OCI-LY7 (cell line): ENCODE results near the gene TRMO. TPM values are rescaled to one million over a fixed set of nuclear protein-coding genes. Genes with fewer than 3 reads are reported as not detected.

Source experiments
- BruUV-seq: library from RNA; stranded (reverse); fragments of 400-500 nt; replicated peaks from 2 replicates; lab custom pipeline; 2021; lab: Mats Ljungman, UMichigan
- CTCF ChIA-PET: fragments of 300-600 bp; sonication (Branson Sonifier 250); formaldehyde crosslinking; loops from one replicate; lab custom pipeline; 2022; ENCODE audit warnings: antibody characterized with exemption; ENCODE audit not compliant: unreplicated experiment; lab: Charles Lee
- POLR2A ChIA-PET: fragments of 300-600 bp; sonication (Branson Sonifier 250); formaldehyde crosslinking; loops from one replicate; lab custom pipeline; 2022; ENCODE audit warnings: antibody characterized with exemption; lab: Charles Lee
- DNase-seq: peaks from one replicate; pipeline ENCODE4 v3.0.0-alpha.2; 2015; ENCODE audit warnings: low spot score
- H2AFZ ChIP-seq: fragments of 200-600 bp; sonication (generic), shearing (Covaris generic); 2 replicates; pipeline ENCODE4 v1.6.1; 2014; ENCODE audit warnings: mild to moderate bottlenecking, antibody characterized with exemption, low read length, moderate library complexity
- H3K27ac ChIP-seq: fragments of 200-600 bp; sonication (generic); 2 replicates; pipeline ENCODE4 v1.5.1; 2014; ENCODE audit warnings: mixed run types, low read depth, mild to moderate bottlenecking, moderate library complexity, low read length, inconsistent platforms; ENCODE audit not compliant: poor library complexity, severe bottlenecking
- H3K36me3 ChIP-seq: fragments of 200-600 bp; sonication (generic); 2 replicates; pipeline ENCODE4 v1.6.1; 2014; ENCODE audit warnings: mild to moderate bottlenecking, antibody characterized with exemption, low read length, moderate library complexity, mixed read lengths; ENCODE audit not compliant: insufficient read depth
- H3K4me1 ChIP-seq: fragments of 200-600 bp; sonication (generic); 2 replicates; pipeline ENCODE4 v1.5.1; 2014; ENCODE audit warnings: mild to moderate bottlenecking, low read length; ENCODE audit not compliant: insufficient read depth, poor library complexity, severe bottlenecking
- H3K4me2 ChIP-seq: fragments of 200-600 bp; sonication (generic); 2 replicates; pipeline ENCODE4 v1.6.1; 2014; ENCODE audit warnings: mild to moderate bottlenecking, low read length
- H3K4me3 ChIP-seq: fragments of 200-600 bp; sonication (generic); 2 replicates; pipeline ENCODE4 v1.5.1; 2014; ENCODE audit warnings: mild to moderate bottlenecking, low read depth, low read length; ENCODE audit not compliant: poor library complexity, severe bottlenecking
- H3K79me2 ChIP-seq: fragments of 200-600 bp; sonication (generic); 2 replicates; pipeline ENCODE4 v1.6.1; 2016; ENCODE audit warnings: low read depth, mild to moderate bottlenecking, low read length, moderate library complexity, mixed read lengths; ENCODE audit not compliant: insufficient read depth
- H3K9me2 ChIP-seq: fragments of 200-600 bp; sonication (generic); 2 replicates; pipeline ENCODE4 v1.6.1; 2016; ENCODE audit warnings: mild to moderate bottlenecking, low read length, mixed read lengths; ENCODE audit not compliant: insufficient read depth
- H3K9me3 ChIP-seq: fragments of 200-600 bp; sonication (generic); 2 replicates; pipeline ENCODE4 v1.6.1; 2014; ENCODE audit warnings: mild to moderate bottlenecking, mixed run types, low read length, mixed read lengths
- H4K20me1 ChIP-seq: fragments of 200-600 bp; sonication (generic); 2 replicates; pipeline ENCODE4 v1.6.1; 2014; ENCODE audit warnings: mild to moderate bottlenecking, antibody characterized with exemption, low read length, moderate library complexity, mixed read lengths; ENCODE audit not compliant: insufficient read depth
- CTCF ChIP-seq: fragments of 200-600 bp; sonication (generic); conservative IDR thresholded peaks from 2 replicates; pipeline ENCODE4 v1.5.1; 2014; ENCODE audit warnings: mild to moderate bottlenecking, antibody characterized with exemption, low read length, moderate library complexity, mixed read lengths
- EZH2phosphoT487 ChIP-seq: fragments of 200-600 bp; sonication (generic); IDR thresholded peaks from 2 replicates; pipeline ENCODE4 v1.6.1; 2018; ENCODE audit warnings: low read depth, borderline replicate concordance, mild to moderate bottlenecking, mixed run types, antibody characterized with exemption, low read length, moderate library complexity, mixed read lengths
- intact Hi-C: fragments of 100-400 bp; cut with micrococcal nuclease; formaldehyde crosslinking; loops from one replicate; pipeline ENCODE4 v1.10.0; 2022; ENCODE audit not compliant: unreplicated experiment
- total RNA-seq, 2 experiments: library from RNA; depleted of rRNA in 1 of 2; stranded (reverse); fragments of >200 nt in 1 of 2; shearing (Covaris generic) in 1 of 2; gene quantifications; 2 replicates each; pipeline ENCODE4 v1.2.3, GENCODE V29; 2014 to 2022

Gene TRMO
- total RNA-seq, 2 experiments from 2014 or later: 10.9 to 17.6 TPM

DNA sequence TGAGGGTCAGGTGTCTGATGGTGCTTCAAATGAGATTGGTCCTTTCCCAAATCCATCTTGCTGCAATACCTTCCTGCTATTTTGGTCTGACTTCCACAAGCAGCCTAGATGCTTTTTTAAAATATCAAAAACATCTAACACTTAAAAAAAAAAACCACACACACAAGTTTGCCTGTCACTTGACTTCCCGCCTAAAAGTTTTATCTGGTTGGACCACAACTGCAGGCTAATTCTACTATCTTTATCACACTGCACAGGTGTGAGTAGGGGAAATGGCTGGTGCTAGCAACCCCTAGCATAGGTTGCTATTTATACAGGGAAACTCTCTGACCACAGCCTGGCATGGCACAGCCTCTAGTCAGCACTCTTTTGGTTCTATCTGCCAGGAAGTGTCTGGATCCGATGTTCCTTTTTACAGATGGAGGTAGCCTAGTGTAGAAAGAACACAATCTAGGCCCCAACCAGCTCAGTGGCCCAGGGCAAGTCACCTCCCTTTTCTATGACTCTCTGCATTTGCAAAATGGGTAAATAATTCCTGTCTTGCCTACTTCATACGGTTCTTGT lies 15.9 kb upstream of the TRMO start, which contains the start of gene HEMGN:
TSS of gene HEMGN (minus strand) at position 92 of the 564 bp plus-strand sequence. CDS start at position 56, 36 bp downstream.
- H3K79me2 ChIP-seq: peaks cover 18% of the 10 kb centered on the region; the same call in 1 of the 2 replicates

GRCh38 chr9:97936998-97937397 lies 14.7 kb upstream of the TRMO start:
- DNase-seq: no peak
- Histone ChIP-seq H4K20me1 (no peaks in the 10 kb centered on the region), H3K27ac (peak overlapping the region; percentile 91), H3K36me3 (no peaks in the 10 kb centered on the region), H2AFZ (peak overlapping the region; percentile 45; the same call in 1 of the 2 replicates), H3K4me2 (peak overlapping the region; percentile 66), H3K4me3 (peak overlapping the region; percentile 49), H3K9me3 (no peaks in the 10 kb centered on the region), H3K4me1 (peaks cover 94% of the 10 kb centered on the region), H3K9me2 (no peaks in the 10 kb centered on the region), H3K79me2 (peaks cover 18% of the 10 kb centered on the region; the same call in 1 of the 2 replicates)
- TF ChIP-seq CTCF: no peak
- TF ChIP-seq EZH2phosphoT487: no peak
- ChIA-PET POLR2A (interaction anchor here (0.7 to 4.7 kb wide), 7 partner anchors 10 to 46 kb away, joined by 3 to 22 read pairs (median 7); partner anchors contain the start of gene TRMO), CTCF (no interaction called here)
- no TSS peak for BruUV-seq
- intact Hi-C loops: loop anchor here (5.0 kb wide), 1 partner anchor 170 kb away; no protein-coding TSS in a partner anchor

More for the DNA sequence above, 15.9 kb upstream of the TRMO start, which contains the start of gene HEMGN:
- Histone ChIP-seq H2AFZ (peak within 1 kb of the TSS; percentile 60; the same call in 1 of the 2 replicates), H3K4me1 (peaks cover 93% of the 10 kb centered on the region), H3K4me2 (peak within 1 kb of the TSS; percentile 66), H3K4me3 (peak within 1 kb of the TSS; percentile 60), H3K9me2 (no peaks in the 10 kb centered on the region), H3K27ac (peak within 1 kb of the TSS; percentile 91), H3K9me3 (no peaks in the 10 kb centered on the region), H4K20me1 (no peaks in the 10 kb centered on the region), H3K36me3 (no peaks in the 10 kb centered on the region)
- ChIA-PET CTCF (no interaction called here), POLR2A (interaction anchor here (0.6 to 4.7 kb wide), 5 partner anchors 12 to 43 kb away, joined by 3 to 22 read pairs (median 5); no protein-coding TSS in a partner anchor)
- TF ChIP-seq EZH2phosphoT487 (no peak), CTCF (no peak; the same call in 1 of the 2 replicates)
- intact Hi-C loops: loop anchor here (1.0 to 5.0 kb wide), 2 partner anchors 45 to 169 kb away; partner anchors contain the start of gene ANP32B
- DNase-seq: peak; percentile 92
- no TSS peak for BruUV-seq
